Measurements from ENCODE around the gene NOX5.

- no peak for TF ChIP-seq EZH2 (IDR thresholded peaks at IDR 0.05; ENCODE audit: insufficient read depth, poor library complexity, severe bottlenecking)
- TF ChIP-seq EZH2phosphoT487 (IDR thresholded peaks at IDR 0.05; ENCODE audit: insufficient read depth, low read depth) = no peak
These were observed 74.8 kb downstream of the NOX5 start for GRCh38 chr15:69089258-69089657.

Measured in GM23248 (cell line).